CD14-positive monocyte (primary cell): ENCODE data around the gene CUX1. TPM values are rescaled to one million over a fixed set of nuclear protein-coding genes. Genes with fewer than 3 reads are reported as not detected.

Source experiments
- DNase-seq, 3 donors: peaks; one replicate each; pipeline ENCODE4 v3.0.0-alpha.2; 2011 to 2022
- H2AFZ ChIP-seq: 2 replicates; pipeline ENCODE4 v1.6.0; 2012; ENCODE audit warnings: mild to moderate bottlenecking, low read depth, low read length, inconsistent platforms; ENCODE audit not compliant: insufficient read depth, poor library complexity, severe bottlenecking
- H3K27ac ChIP-seq, 2 donors: 1 replicate in 1 of 2; 2 replicates in 1 of 2; pipeline ENCODE4 v1.5.1; 2012 to 2013; ENCODE audit warnings: low read length in 2 of 2, control low read depth in 1 of 2, inconsistent platforms in 1 of 2, low read depth in 1 of 2, mild to moderate bottlenecking in 1 of 2
- H3K27me3 ChIP-seq, 2 donors: one replicate each; pipeline versions ENCODE4 v1.6.0 to v1.6.1; 2011 to 2013; ENCODE audit warnings: low read length in 2 of 2; ENCODE audit not compliant: control insufficient read depth in 2 of 2, insufficient read depth in 2 of 2
- H3K36me3 ChIP-seq, 2 donors: replicated peaks in 1 of 2; 1 replicate in 1 of 2; 2 replicates in 1 of 2; pipeline versions ENCODE4 v1.5.1 to v1.6.1; 2012 to 2013; ENCODE audit warnings: low read length in 2 of 2, control low read depth in 1 of 2, inconsistent platforms in 1 of 2, mild to moderate bottlenecking in 1 of 2; ENCODE audit not compliant: insufficient read depth in 2 of 2, control insufficient read depth in 1 of 2
- H3K4me1 ChIP-seq, 2 donors: 1 replicate in 1 of 2; 2 replicates in 1 of 2; pipeline versions ENCODE4 v1.5.1 to v1.6.1; 2012 to 2013; ENCODE audit warnings: low read length in 2 of 2, control low read depth in 1 of 2, inconsistent platforms in 1 of 2, mild to moderate bottlenecking in 1 of 2, moderate library complexity in 1 of 2; ENCODE audit not compliant: insufficient read depth in 2 of 2, control insufficient read depth in 1 of 2
- H3K4me2 ChIP-seq: replicated peaks from 2 replicates; pipeline ENCODE3; 2012; ENCODE audit warnings: low read length, moderate library complexity, mild to moderate bottlenecking; ENCODE audit not compliant: poor library complexity, severe bottlenecking; ENCODE audit errors: extremely low read depth
- H3K4me3 ChIP-seq, 3 experiments: fragments of 200-600 bp in 1 of 3; sonication (generic) in 1 of 3; replicated peaks in 1 of 3; 1 replicate in 2 of 3; 2 replicates in 1 of 3; pipeline ENCODE4 v1.5.1; 2011 to 2013; ENCODE audit warnings: low read length in 3 of 3, mild to moderate bottlenecking in 3 of 3, control low read depth in 2 of 3, low read depth in 2 of 3, inconsistent platforms in 1 of 3, moderate library complexity in 1 of 3
- H3K79me2 ChIP-seq: 2 replicates; pipeline ENCODE4 v1.6.0; 2012; ENCODE audit warnings: mild to moderate bottlenecking, control low read depth, inconsistent platforms, low read length, moderate library complexity; ENCODE audit not compliant: insufficient read depth
- H3K9ac ChIP-seq: 2 replicates; pipeline ENCODE4 v1.6.0; 2017; ENCODE audit warnings: low read length, mild to moderate bottlenecking; ENCODE audit not compliant: insufficient read depth, poor library complexity, severe bottlenecking
- H3K9me3 ChIP-seq, 2 donors: replicated peaks in 1 of 2; 1 replicate in 1 of 2; 2 replicates in 1 of 2; pipeline versions ENCODE4 v1.5.1 to v1.6.1; 2012 to 2013; ENCODE audit warnings: low read length in 2 of 2, control low read depth in 1 of 2; ENCODE audit not compliant: control insufficient read depth in 1 of 2, insufficient read depth in 1 of 2
- H4K20me1 ChIP-seq: 2 replicates; pipeline ENCODE4 v1.6.0; 2012; ENCODE audit warnings: mild to moderate bottlenecking, low read length, control low read depth, moderate library complexity; ENCODE audit not compliant: insufficient read depth
- H3K27ac Mint-ChIP-seq, 7 donors: one replicate each; pipeline ENCODE4 v1.8.0; 2020; ENCODE audit warnings: mild to moderate bottlenecking in 7 of 7, mixed read lengths in 7 of 7, moderate library complexity in 6 of 7, inconsistent platforms in 2 of 7
- H3K27me3 Mint-ChIP-seq, 3 donors: one replicate each; pipeline ENCODE4 v1.8.0; 2021 to 2022; ENCODE audit warnings: low read depth in 3 of 3, mild to moderate bottlenecking in 3 of 3, mixed read lengths in 3 of 3, moderate library complexity in 3 of 3, inconsistent platforms in 1 of 3
- H3K36me3 Mint-ChIP-seq, 2 donors: one replicate each; pipeline ENCODE4 v1.8.0; 2020; ENCODE audit warnings: mixed read lengths in 2 of 2, inconsistent platforms in 1 of 2, mild to moderate bottlenecking in 1 of 2
- H3K4me1 Mint-ChIP-seq: one replicate; pipeline ENCODE4 v1.8.0; 2020; ENCODE audit warnings: mild to moderate bottlenecking, mixed read lengths
- H3K4me3 Mint-ChIP-seq, 2 donors: one replicate each; pipeline ENCODE4 v1.8.0; 2020; ENCODE audit warnings: mild to moderate bottlenecking in 2 of 2, mixed read lengths in 2 of 2, moderate library complexity in 1 of 2
- H3K9me3 Mint-ChIP-seq, 7 donors: one replicate each; pipeline ENCODE4 v1.8.0; 2020 to 2022; ENCODE audit warnings: mixed read lengths in 7 of 7, mild to moderate bottlenecking in 6 of 7, moderate library complexity in 6 of 7, inconsistent platforms in 2 of 7
- CTCF ChIP-seq: fragments of 200-600 bp; IDR thresholded peaks from one replicate; pipeline ENCODE4 v1.8.0; 2022; ENCODE audit warnings: antibody characterized with exemption, mild to moderate bottlenecking
- WGBS: methylation state at CpG from one replicate; pipeline ENCODE4 v1.1.5; 2013; ENCODE audit warnings: missing lambda C conversion rate; ENCODE audit not compliant: insufficient coverage; 5-methylcytosine and 5-hydroxymethylcytosine counted together
- intact Hi-C, 2 donors: fragments of 100-400 bp; cut with micrococcal nuclease; formaldehyde crosslinking; loops; one replicate each; pipeline versions ENCODE4 v1.15.0 to v1.15.1; 2023
- polyA plus RNA-seq, 3 donors: library from polyadenylated mRNA; depleted of rRNA in 1 of 3; unstranded in 2 of 3; stranded (reverse) in 1 of 3; fragments of 300-500 nt in 2 of 3; fragments of >200 nt in 1 of 3; fragmentation: Illumina TruSeq in 2 of 3; gene quantifications; 1 replicate in 2 of 3; 2 replicates in 1 of 3; pipeline ENCODE4 v1.2.3, GENCODE V29; 2012 to 2021

Gene CUX1
- polyA plus RNA-seq, 3 donors: 17.6 to 38.0 (median 28.0) TPM

- H3K9me3 ChIP-seq: no peaks in the 10 kb centered on the region
- H3K4me1 Mint-ChIP-seq: peaks cover 16% of the 10 kb centered on the region
- no peak overlapping the region for H3K27ac ChIP-seq
- intact Hi-C loops: no loop called here
- peaks cover 0 to 4% (median 0%) of the 10 kb centered on the region in 7 donors for H3K9me3 Mint-ChIP-seq
- no peaks in the 10 kb centered on the region for H3K36me3 ChIP-seq
- no peak overlapping the region for H3K9ac ChIP-seq
- H3K27ac Mint-ChIP-seq: no peak overlapping the region
- peaks cover 10 to 12% (median 11%) of the 10 kb centered on the region in 3 donors for H3K27me3 Mint-ChIP-seq
- WGBS: no CpG with 5 or more reads among the region's 3 CpGs
- no peaks in the 10 kb centered on the region for H3K27me3 ChIP-seq
- H3K36me3 Mint-ChIP-seq: no peaks in the 10 kb centered on the region
- no peak overlapping the region for H3K4me3 ChIP-seq
- no peak overlapping the region for H3K4me2 ChIP-seq
- H2AFZ ChIP-seq: no peak overlapping the region
- DNase-seq: no peak
- peaks cover 10 to 12% of the 10 kb centered on the region in 2 donors for H3K4me1 ChIP-seq
- no peak overlapping the region for H3K4me3 Mint-ChIP-seq
- TF ChIP-seq CTCF: no peak
- no peaks in the 10 kb centered on the region for H3K79me2 ChIP-seq
- no peaks in the 10 kb centered on the region for H4K20me1 ChIP-seq
Observed at GRCh38 chr7:101782476-101782875, 35.0 kb upstream of the CUX1 start.

- H3K36me3 ChIP-seq: no peaks in the 10 kb centered on the region
- Mint-ChIP-seq H3K9me3 (peaks cover 0 to 7% (median 0%) of the 10 kb centered on the region in 7 donors), H3K36me3 (no peaks in the 10 kb centered on the region), H3K4me3 (no peak overlapping the region), H3K27me3 (peaks cover 10 to 12% (median 11%) of the 10 kb centered on the region in 3 donors), H3K4me1 (peaks cover 16% of the 10 kb centered on the region), H3K27ac (no peak overlapping the region)
- peaks cover 0 to under 1% of the 10 kb centered on the region in 2 donors for H3K9me3 ChIP-seq
- no peaks in the 10 kb centered on the region for H4K20me1 ChIP-seq
- no peaks in the 10 kb centered on the region for H3K79me2 ChIP-seq
- no peak overlapping the region for H3K4me2 ChIP-seq
- no peaks in the 10 kb centered on the region for H3K27me3 ChIP-seq
- no peak overlapping the region for H3K4me3 ChIP-seq
- H3K27ac ChIP-seq: no peak overlapping the region
- intact Hi-C loops: no loop called here
- peaks cover 10 to 12% of the 10 kb centered on the region in 2 donors for H3K4me1 ChIP-seq
- no CpG with 5 or more reads among the region's 3 CpGs for WGBS
- no peak overlapping the region for H2AFZ ChIP-seq
- no peak overlapping the region for H3K9ac ChIP-seq
- TF ChIP-seq CTCF: no peak
- DNase-seq: no peak
Observed at GRCh38 chr7:101782896-101783295, 34.5 kb upstream of the CUX1 start.
